Spinal cord (tissue), 10 donors: Measurements from ENCODE around the gene RAB11FIP2. TPM values are rescaled to one million over a fixed set of nuclear protein-coding genes. Genes with fewer than 3 reads are reported as not detected.
"Not testable (repeated sequence)": the region's sequence is repeated elsewhere in the genome, so short reads cannot be mapped to it uniquely, and the experiment has no call there.

Experiments used
- DNase-seq, 6 donors: peaks; one replicate each; pipeline versions ENCODE4 v3.0.0 to v3.0.0-alpha.2; 2013 to 2015; ENCODE audit warnings: low spot score in 6 of 6, low read depth in 4 of 6
- H3K27ac ChIP-seq: one replicate; pipeline ENCODE4 v1.5.1; 2013; ENCODE audit warnings: low read depth, low read length, control low read depth
- H3K27me3 ChIP-seq: one replicate; pipeline ENCODE4 v1.6.1; 2013; ENCODE audit warnings: low read length; ENCODE audit not compliant: control insufficient read depth, insufficient read depth
- H3K36me3 ChIP-seq: one replicate; pipeline ENCODE4 v1.6.1; 2013; ENCODE audit warnings: low read length; ENCODE audit not compliant: control insufficient read depth, insufficient read depth
- H3K4me1 ChIP-seq: one replicate; pipeline ENCODE4 v1.6.1; 2013; ENCODE audit warnings: low read length; ENCODE audit not compliant: control insufficient read depth, insufficient read depth
- H3K4me3 ChIP-seq: one replicate; pipeline ENCODE4 v1.5.1; 2013; ENCODE audit warnings: low read depth, low read length, control low read depth
- H3K9me3 ChIP-seq: one replicate; pipeline ENCODE4 v1.6.1; 2013; ENCODE audit warnings: low read length; ENCODE audit not compliant: control insufficient read depth, insufficient read depth
- WGBS: methylation state at CpG from one replicate; pipeline ENCODE4 v1.1.5; 2013; ENCODE audit warnings: missing lambda C conversion rate; ENCODE audit not compliant: insufficient coverage; 5-methylcytosine and 5-hydroxymethylcytosine counted together
- long read RNA-seq, 4 donors: transcript quantifications; one replicate each; lab custom pipeline, GENCODE V29; 2026
- polyA plus RNA-seq, 2 donors: library from polyadenylated mRNA; unstranded; fragments of 120-200 nt; gene quantifications; one replicate each; pipeline ENCODE4 v1.2.1, GENCODE V29; 2013; ENCODE audit not compliant: insufficient read length in 2 of 2
- total RNA-seq, 2 donors: library from RNA; depleted of rRNA in 1 of 2; stranded (reverse); fragments of 120-200 nt in 1 of 2; fragments of >200 nt in 1 of 2; gene quantifications; one replicate each; pipeline versions ENCODE4 v1.2.3 to v1.2.4, GENCODE V29; 2013 to 2014
- donor health status: healthy.

The RAB11FIP2 gene, protein sequence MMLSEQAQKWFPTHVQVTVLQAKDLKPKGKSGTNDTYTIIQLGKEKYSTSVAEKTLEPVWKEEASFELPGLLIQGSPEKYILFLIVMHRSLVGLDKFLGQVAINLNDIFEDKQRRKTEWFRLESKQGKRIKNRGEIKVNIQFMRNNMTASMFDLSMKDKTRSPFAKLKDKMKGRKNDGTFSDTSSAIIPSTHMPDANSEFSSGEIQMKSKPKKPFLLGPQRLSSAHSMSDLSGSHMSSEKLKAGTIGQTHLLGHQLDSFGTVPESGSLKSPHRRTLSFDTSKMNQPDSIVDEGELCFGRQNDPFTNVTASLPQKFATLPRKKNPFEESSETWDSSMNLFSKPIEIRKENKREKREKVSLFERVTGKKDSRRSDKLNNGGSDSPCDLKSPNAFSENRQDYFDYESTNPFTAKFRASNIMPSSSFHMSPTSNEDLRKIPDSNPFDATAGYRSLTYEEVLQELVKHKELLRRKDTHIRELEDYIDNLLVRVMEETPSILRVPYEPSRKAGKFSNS
- total RNA-seq = 10 to 100 TPM; 44.1 to 51.6 TPM
- 10 to 100 TPM; 20.3 to 30.2 TPM for polyA plus RNA-seq
- long read RNA-seq, donor 1 = 0 reads
- long read RNA-seq, donor 2 = 0 reads
- long read RNA-seq, donor 3, full-length matches to known transcripts = 2 of 2 reads
- long read RNA-seq, donor 3, partial matches to known transcripts = 0 of 2 reads
- long read RNA-seq, donor 3, other reads (novel, unspliced or antisense) = 0 of 2 reads
- long read RNA-seq, donor 4, full-length matches to known transcripts = 4 of 4 reads
- long read RNA-seq, donor 4, partial matches to known transcripts = 0 of 4 reads
- long read RNA-seq, donor 4, other reads (novel, unspliced or antisense) = 0 of 4 reads

DNA sequence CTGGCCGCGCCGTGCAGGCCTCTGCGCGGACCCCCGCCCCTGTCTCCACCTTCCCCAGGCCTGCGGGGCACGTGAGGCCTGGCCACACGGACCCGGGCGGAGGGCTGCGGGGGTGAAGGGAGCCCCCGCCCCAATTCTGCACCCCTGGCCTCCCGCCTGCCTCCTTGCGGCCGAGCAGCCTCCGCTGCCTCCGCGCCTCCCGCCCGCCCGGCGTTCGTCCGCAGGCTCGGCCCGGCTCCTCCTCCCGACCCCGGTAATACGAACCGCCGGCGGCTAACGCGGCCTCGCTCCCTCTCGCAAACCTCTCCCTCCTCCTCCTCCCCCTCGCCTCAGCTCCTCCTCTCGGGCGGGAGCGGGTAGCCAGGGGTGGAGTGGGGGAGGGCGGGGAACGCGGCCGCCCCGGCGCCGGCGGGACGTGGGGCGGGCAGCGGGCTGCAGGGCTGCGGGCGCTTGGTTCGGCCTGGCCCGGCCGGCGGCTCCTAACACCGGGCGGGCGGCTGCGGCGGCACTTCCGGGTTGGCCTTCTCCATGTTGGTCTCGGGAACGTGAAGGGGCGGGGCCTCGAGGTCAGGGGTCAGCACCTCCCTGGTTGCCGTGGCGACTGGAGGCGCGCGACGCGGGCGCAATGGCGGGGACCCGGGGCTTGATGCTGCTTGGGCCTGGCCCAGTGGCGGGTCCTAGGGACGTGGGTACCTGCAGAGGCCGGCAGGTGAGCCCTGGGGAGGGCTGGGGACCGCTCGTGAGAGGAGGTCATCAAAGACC is at the start of gene RAB11FIP2:
RAB11FIP2 (minus strand) TSS at position 547 of the 762 bp plus-strand sequence. CDS start 778 bp downstream, outside the sequence.
- no peaks in the 10 kb centered on the region for H3K9me3 ChIP-seq
- H3K4me3 ChIP-seq = peak within 1 kb of the TSS; percentile 90
- no peaks in the 10 kb centered on the region for H3K36me3 ChIP-seq
- WGBS = under 1% methylated on average over 69 of the region's 83 CpGs
- H3K27me3 ChIP-seq = no peaks in the 10 kb centered on the region
- H3K4me1 ChIP-seq = peaks cover 14% of the 10 kb centered on the region
- H3K27ac ChIP-seq = peak within 1 kb of the TSS; percentile 84
- peak; percentile 71 to 98 (median 90) for DNase-seq

DNA sequence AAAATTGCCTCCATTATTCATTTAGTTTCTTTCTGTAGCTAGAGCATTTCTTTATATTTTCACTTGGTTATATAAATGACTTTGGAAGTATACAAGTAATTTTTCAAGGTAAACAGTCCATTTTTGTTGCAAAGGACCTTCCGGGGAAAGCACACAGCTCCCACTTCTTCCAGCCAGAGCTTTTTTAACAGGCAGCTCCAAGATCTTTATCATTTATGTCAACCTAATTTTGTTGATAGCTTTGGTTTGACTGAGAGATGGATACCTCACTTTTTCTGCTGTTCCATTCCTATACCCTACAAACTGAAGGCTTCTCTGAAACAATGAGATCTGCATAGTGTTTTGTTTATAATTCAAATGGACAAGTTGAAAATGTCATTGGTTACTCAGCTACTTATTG is 49.3 kb upstream of the RAB11FIP2 start:
- no peaks in the 10 kb centered on the region for H3K9me3 ChIP-seq
- no peak overlapping the region for H3K27ac ChIP-seq
- no peaks in the 10 kb centered on the region for H3K27me3 ChIP-seq
- DNase-seq = no peak
- no CpG with 5 or more reads among the region's 1 CpG for WGBS
- H3K4me1 ChIP-seq = no peaks in the 10 kb centered on the region
- H3K36me3 ChIP-seq = no peaks in the 10 kb centered on the region
- H3K4me3 ChIP-seq = no peak overlapping the region

DNA sequence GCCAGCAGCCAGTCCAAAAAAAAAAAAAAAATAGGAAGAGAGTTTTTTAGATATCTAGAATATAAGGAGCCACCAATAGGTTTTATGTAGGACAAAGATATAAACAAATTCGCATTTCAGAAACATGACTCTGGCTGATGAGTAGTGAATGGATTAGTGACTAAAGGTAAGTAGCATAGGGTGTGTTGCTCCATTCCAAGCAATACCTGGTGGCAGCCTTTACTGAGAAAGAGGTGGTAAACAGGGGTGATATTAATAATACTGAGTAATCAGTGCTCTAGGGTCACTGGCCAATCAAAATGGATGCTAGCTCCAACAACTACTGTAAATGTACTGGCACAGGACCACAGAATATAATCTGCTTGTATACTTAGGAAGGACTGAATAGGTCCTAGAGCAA is 45.5 kb upstream of the RAB11FIP2 start:
- no peak for DNase-seq
- no peaks in the 10 kb centered on the region for H3K36me3 ChIP-seq
- H3K27ac ChIP-seq = no peak overlapping the region
- H3K4me3 ChIP-seq = no peak overlapping the region
- H3K27me3 ChIP-seq = no peaks in the 10 kb centered on the region
- H3K9me3 ChIP-seq = no peaks in the 10 kb centered on the region
- no peaks in the 10 kb centered on the region for H3K4me1 ChIP-seq
- 100% methylated on average over 1 of the region's 1 CpG for WGBS

DNA sequence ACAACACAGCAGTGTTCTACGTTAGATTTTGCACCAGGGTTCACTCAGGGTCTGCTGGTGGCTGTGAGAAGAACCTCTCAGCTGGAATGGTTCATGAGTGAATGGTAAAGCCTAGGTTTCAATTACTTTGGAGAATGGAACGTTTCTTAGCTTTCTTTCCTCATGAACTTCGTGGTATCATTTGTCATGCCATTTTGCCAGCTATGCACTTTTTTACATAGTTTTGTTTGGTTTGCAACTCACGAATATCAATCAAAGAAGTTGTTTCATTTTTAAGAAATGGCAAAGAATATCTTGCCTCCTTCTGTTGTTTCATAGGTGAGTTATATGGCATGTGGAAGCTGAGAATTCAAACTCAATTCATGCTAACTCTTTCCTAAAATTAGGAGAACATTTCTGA is 34.1 kb upstream of the RAB11FIP2 start:
- Histone ChIP-seq H3K4me1 (no peaks in the 10 kb centered on the region), H3K36me3 (no peaks in the 10 kb centered on the region), H3K27me3 (no peaks in the 10 kb centered on the region), H3K27ac (no peak overlapping the region), H3K9me3 (peaks cover 6% of the 10 kb centered on the region), H3K4me3 (no peak overlapping the region)
- DNase-seq = no peak
- 100% methylated on average over 1 of the region's 4 CpGs for WGBS

DNA sequence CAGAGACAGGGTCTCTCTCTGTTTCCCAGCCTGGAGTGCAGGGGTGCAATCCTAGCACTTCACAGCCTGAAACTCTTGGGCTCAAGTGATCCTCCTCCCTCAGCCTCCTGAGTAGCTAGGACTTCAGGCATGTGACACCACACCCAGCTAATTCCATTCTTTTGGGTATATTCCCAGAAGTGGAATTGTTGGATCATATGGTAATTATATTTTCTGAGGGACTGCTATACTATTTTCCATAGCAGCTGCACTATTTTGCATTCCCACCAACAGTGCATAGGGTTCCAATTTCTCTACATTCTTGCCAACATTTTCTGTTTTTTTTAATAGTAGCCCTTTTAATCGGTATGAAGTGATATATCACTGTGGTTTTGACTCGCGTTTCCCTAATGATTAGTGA is 30.0 kb upstream of the RAB11FIP2 start:
- WGBS = no CpG with 5 or more reads among the region's 3 CpGs
- H3K36me3 ChIP-seq = no peaks in the 10 kb centered on the region
- H3K27me3 ChIP-seq = no peaks in the 10 kb centered on the region
- no peak for DNase-seq
- no peaks in the 10 kb centered on the region for H3K4me1 ChIP-seq
- no peak overlapping the region for H3K4me3 ChIP-seq
- H3K9me3 ChIP-seq = peaks cover 3% of the 10 kb centered on the region
- H3K27ac ChIP-seq = no peak overlapping the region

DNA sequence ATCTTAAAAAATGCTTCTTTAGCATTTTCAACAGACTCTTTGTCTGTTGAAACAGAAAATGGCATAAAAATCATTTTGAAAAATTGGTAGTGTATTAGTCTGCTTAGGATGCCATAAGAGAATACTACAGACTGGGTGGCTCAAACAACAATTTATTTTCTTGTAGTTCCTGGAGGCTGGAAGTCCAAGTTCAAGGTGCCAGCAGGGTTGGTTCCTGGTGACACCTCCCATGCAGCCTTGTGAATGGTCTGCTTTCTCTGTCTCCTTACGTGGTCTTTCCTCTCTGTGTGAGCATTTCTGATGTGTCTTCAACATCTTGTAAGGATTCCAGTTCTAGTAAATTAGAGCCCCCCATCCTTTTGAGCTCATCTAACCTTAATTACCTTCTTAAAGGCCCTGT is 26.1 kb upstream of the RAB11FIP2 start:
- DNase-seq = no peak
- Histone ChIP-seq H3K9me3 (peaks cover 3% of the 10 kb centered on the region), H3K27ac (no peak overlapping the region), H3K36me3 (no peaks in the 10 kb centered on the region), H3K4me1 (no peaks in the 10 kb centered on the region), H3K4me3 (no peak overlapping the region), H3K27me3 (no peaks in the 10 kb centered on the region)
- no CpG with 5 or more reads among the region's 1 CpG for WGBS

DNA sequence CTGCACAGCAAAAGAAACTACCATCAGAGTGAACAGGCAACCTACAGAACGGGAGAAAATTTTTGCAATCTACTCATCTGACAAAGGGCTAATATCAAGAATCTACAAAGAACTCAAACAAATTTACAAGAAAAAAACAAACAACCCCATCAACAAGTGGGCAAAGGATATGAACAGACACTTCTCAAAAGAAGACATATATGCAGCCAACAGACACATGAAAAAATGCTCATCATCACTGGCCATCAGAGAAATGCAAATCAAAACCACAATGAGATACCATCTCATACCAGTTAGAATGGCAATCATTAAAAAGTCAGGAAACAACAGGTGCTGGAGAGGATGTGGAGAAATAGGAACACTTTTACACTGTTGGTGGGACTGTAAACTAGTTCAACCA is 20.6 kb upstream of the RAB11FIP2 start:
- no CpG with 5 or more reads among the region's 1 CpG for WGBS
- H3K27ac ChIP-seq, H3K4me3 ChIP-seq, H3K4me1 ChIP-seq, H3K9me3 ChIP-seq, H3K27me3 ChIP-seq, DNase-seq, H3K36me3 ChIP-seq: not testable (repeated sequence)

DNA sequence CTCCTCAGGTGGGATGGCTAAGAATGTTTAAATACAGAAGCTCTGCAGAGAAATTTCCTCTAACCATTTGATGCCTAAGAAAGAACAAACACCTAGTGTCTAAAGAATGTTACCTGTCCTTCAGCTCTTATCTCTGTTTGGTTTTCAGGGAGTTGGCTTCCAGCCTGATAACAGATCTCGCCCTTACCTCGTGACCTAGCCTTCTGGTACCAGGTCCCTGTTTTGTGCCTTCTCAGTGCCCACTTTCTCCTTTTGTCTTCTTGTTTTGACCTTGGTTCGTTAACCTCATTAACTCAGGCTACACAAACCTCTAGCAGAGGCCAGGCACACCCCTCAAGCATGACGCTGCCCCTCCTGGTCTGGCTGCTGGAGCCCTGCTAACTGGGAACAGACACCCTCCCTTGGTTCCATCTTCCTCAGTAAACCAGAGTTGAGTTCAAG is 16.1 kb upstream of the RAB11FIP2 start:
- no peaks in the 10 kb centered on the region for H3K27me3 ChIP-seq
- no peaks in the 10 kb centered on the region for H3K36me3 ChIP-seq
- WGBS = 82% methylated on average over 3 of the region's 4 CpGs
- H3K4me1 ChIP-seq = no peaks in the 10 kb centered on the region
- H3K4me3 ChIP-seq = no peak overlapping the region
- DNase-seq = no peak
- no peak overlapping the region for H3K27ac ChIP-seq
- peaks cover 1% of the 10 kb centered on the region for H3K9me3 ChIP-seq

DNA sequence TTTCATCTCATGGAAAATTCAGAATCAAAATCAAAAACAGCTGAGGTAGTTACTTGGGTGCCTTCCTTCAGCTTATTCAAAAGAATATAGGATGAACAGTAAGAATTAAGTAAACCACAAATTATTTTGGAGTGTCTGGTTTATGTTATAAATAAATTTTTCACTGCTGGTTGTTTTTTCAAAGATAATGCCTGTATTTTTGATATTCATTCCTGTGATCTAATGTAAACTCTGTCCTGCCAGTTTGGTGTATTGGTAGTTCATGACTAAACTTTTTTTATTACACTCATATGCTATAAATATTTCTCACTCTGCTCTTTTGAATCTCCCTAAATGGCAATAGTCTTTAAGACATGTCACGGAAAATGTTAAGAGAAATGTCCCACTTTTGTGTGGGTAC is 11.6 kb upstream of the RAB11FIP2 start:
- DNase-seq = no peak
- Histone ChIP-seq H3K36me3 (no peaks in the 10 kb centered on the region), H3K9me3 (no peaks in the 10 kb centered on the region), H3K27me3 (no peaks in the 10 kb centered on the region), H3K27ac (no peak overlapping the region), H3K4me1 (no peaks in the 10 kb centered on the region), H3K4me3 (no peak overlapping the region)
- no CpG with 5 or more reads among the region's 1 CpG for WGBS
